GM23338 (cell line): Measurements from ENCODE around the gene STAB2. TPM values are rescaled to one million over a fixed set of nuclear protein-coding genes. Genes with fewer than 3 reads are reported as not detected.

Source experiments
- ATAC-seq: fragments of 200-7000 bp; cut with Tn5 transposase; 3 replicates; pipeline ENCODE4 v1.9.1; 2020
- DNase-seq: peaks from one replicate; pipeline ENCODE4 v3.0.0-alpha.2; 2015; ENCODE audit warnings: low spot score
- H2AFZ ChIP-seq: fragments of 200-600 bp; sonication (generic); 2 replicates; pipeline ENCODE4 v1.8.0; 2016; ENCODE audit warnings: antibody characterized with exemption, mild to moderate bottlenecking, moderate library complexity
- H3F3A ChIP-seq: fragments of 200-600 bp; sonication (generic); replicated peaks from 2 replicates; pipeline ENCODE4 v1.8.0; 2017; ENCODE audit warnings: antibody characterized with exemption, mixed run types, low read depth
- H3K27ac ChIP-seq: fragments of 200-600 bp; sonication (generic); 2 replicates; pipeline ENCODE4 v1.6.1; 2016; ENCODE audit warnings: low read depth
- H3K27me3 ChIP-seq: fragments of 200-600 bp; sonication (generic); 2 replicates; pipeline ENCODE4 v1.8.0; 2016; ENCODE audit warnings: mild to moderate bottlenecking, mixed run types, moderate library complexity; ENCODE audit not compliant: insufficient read depth
- H3K36me3 ChIP-seq: fragments of 200-600 bp; sonication (generic); 2 replicates; pipeline ENCODE4 v1.8.0; 2016; ENCODE audit warnings: mild to moderate bottlenecking; ENCODE audit not compliant: insufficient read depth
- H3K4me1 ChIP-seq: fragments of 200-600 bp; sonication (generic); 2 replicates; pipeline ENCODE4 v1.8.0; 2016; ENCODE audit warnings: mild to moderate bottlenecking, moderate library complexity; ENCODE audit not compliant: insufficient read depth
- H3K4me2 ChIP-seq: fragments of 200-600 bp; sonication (generic); 2 replicates; pipeline ENCODE4 v1.7.1; 2017; ENCODE audit warnings: mixed run types
- H3K4me3 ChIP-seq: fragments of 200-600 bp; sonication (generic); 2 replicates; pipeline ENCODE4 v1.6.1; 2016; ENCODE audit warnings: mixed run types
- H3K79me2 ChIP-seq: fragments of 200-600 bp; sonication (generic); replicated peaks from 2 replicates; pipeline ENCODE4 v1.8.0; 2017; ENCODE audit warnings: mild to moderate bottlenecking; ENCODE audit not compliant: insufficient read depth
- H3K9me2 ChIP-seq: fragments of 200-600 bp; sonication (generic); 2 replicates; pipeline ENCODE4 v1.8.0; 2017; ENCODE audit not compliant: insufficient read depth
- H4K20me1 ChIP-seq: fragments of 200-600 bp; sonication (generic); replicated peaks from 2 replicates; pipeline ENCODE4 v1.8.0; 2017; ENCODE audit warnings: mild to moderate bottlenecking; ENCODE audit not compliant: insufficient read depth
- H3K27ac Mint-ChIP-seq: 2 replicates; pipeline ENCODE4 v1.8.0; 2020; ENCODE audit warnings: inconsistent platforms, mild to moderate bottlenecking, moderate library complexity, mixed read lengths
- H3K27me3 Mint-ChIP-seq: 3 replicates; pipeline ENCODE4 v1.8.0; 2022; ENCODE audit warnings: low read depth, mild to moderate bottlenecking, moderate library complexity, mixed read lengths, inconsistent platforms; ENCODE audit not compliant: insufficient read depth, poor library complexity
- H3K36me3 Mint-ChIP-seq: 3 replicates; pipeline ENCODE4 v1.8.0; 2021; ENCODE audit warnings: low read depth, mild to moderate bottlenecking, inconsistent platforms, moderate library complexity, mixed read lengths
- H3K4me1 Mint-ChIP-seq: 3 replicates; pipeline ENCODE4 v1.8.0; 2020; ENCODE audit warnings: mild to moderate bottlenecking, inconsistent platforms, mixed read lengths
- H3K4me3 Mint-ChIP-seq: 3 replicates; pipeline ENCODE4 v1.8.0; 2021; ENCODE audit warnings: moderate library complexity, mild to moderate bottlenecking, inconsistent platforms, mixed read lengths
- H3K9me3 Mint-ChIP-seq: 3 replicates; pipeline ENCODE4 v1.8.0; 2020; ENCODE audit warnings: moderate library complexity, mild to moderate bottlenecking, inconsistent platforms, mixed read lengths
- CREB1 ChIP-seq: fragments of 250-450 bp; sonication (Bioruptor Pico); IDR thresholded peaks from 2 replicates; pipeline ENCODE4 v1.5.0; 2020; ENCODE audit warnings: low read depth, mild to moderate bottlenecking, moderate library complexity
- ETS1 ChIP-seq: IDR thresholded peaks from 2 replicates; pipeline ENCODE4 v1.6.1; 2016; ENCODE audit warnings: antibody characterized with exemption
- EZH2 ChIP-seq: fragments of 200-600 bp; sonication (generic); IDR thresholded peaks from one replicate; pipeline ENCODE4 v1.8.0; 2017; ENCODE audit warnings: antibody characterized with exemption, mild to moderate bottlenecking, low read depth; ENCODE audit not compliant: unreplicated experiment
- EZH2phosphoT487 ChIP-seq: fragments of 200-600 bp; sonication (generic); IDR thresholded peaks from one replicate; pipeline ENCODE4 v1.8.1; 2018; ENCODE audit warnings: antibody characterized with exemption; ENCODE audit not compliant: unreplicated experiment
- JUNB ChIP-seq: IDR thresholded peaks from one replicate; pipeline ENCODE4 v1.6.1; 2016; ENCODE audit warnings: antibody characterized with exemption; ENCODE audit not compliant: unreplicated experiment
- NANOG ChIP-seq: IDR thresholded peaks from 2 replicates; pipeline ENCODE4 v1.6.1; 2016; ENCODE audit warnings: antibody characterized with exemption, borderline replicate concordance
- POLR2AphosphoS5 ChIP-seq: IDR thresholded peaks from 2 replicates; pipeline ENCODE4 v1.6.1; 2016; ENCODE audit warnings: antibody characterized with exemption, low read depth
- REST ChIP-seq: IDR thresholded peaks from one replicate; pipeline ENCODE4 v1.6.1; 2018; ENCODE audit warnings: antibody characterized with exemption; ENCODE audit not compliant: unreplicated experiment
- ZNF114 ChIP-seq: fragments of 250-450 bp; sonication (Bioruptor Pico); IDR thresholded peaks from 2 replicates; pipeline ENCODE4 v1.5.0; 2020; ENCODE audit warnings: mild to moderate bottlenecking, moderate library complexity
- ZNF331 ChIP-seq: fragments of 250-450 bp; sonication (Bioruptor Pico); IDR thresholded peaks from 2 replicates; pipeline ENCODE4 v1.5.0; 2020; ENCODE audit warnings: low read depth, mild to moderate bottlenecking, moderate library complexity
- ZNF462 ChIP-seq: fragments of 250-450 bp; sonication (Bioruptor Pico); IDR thresholded peaks from 2 replicates; pipeline ENCODE4 v1.5.0; 2020; ENCODE audit warnings: mild to moderate bottlenecking, moderate library complexity
- polyA plus RNA-seq: library from polyadenylated mRNA; unstranded; fragments of >200 nt; fragmentation: Nextera tagmentation; extraction: Ambion mirVana; gene quantifications from 2 replicates; pipeline ENCODE4 v1.2.1, GENCODE V29; 2016
- total RNA-seq: library from RNA; depleted of rRNA; stranded (reverse); fragments of >200 nt; shearing (Covaris generic); gene quantifications from 2 replicates; pipeline ENCODE4 v1.2.3, GENCODE V29; 2014

Gene STAB2
- total and polyA plus RNA-seq, 2 experiments from 2014 or later: 0.14 TPM; not detected in 1

- DNase-seq (no peak), ATAC-seq (no peak)
- peaks cover 18% of the 10 kb centered on the region for H3K79me2 ChIP-seq
- H3F3A ChIP-seq: no peaks in the 10 kb centered on the region
- TF ChIP-seq ZNF462 (CRISPR knock-in tag) (no peak), CREB1 (CRISPR knock-in tag) (no peak), REST (no peak), EZH2 (no peak), ZNF331 (CRISPR knock-in tag) (no peak), ZNF114 (no peak), ETS1 (no peak), JUNB (no peak), NANOG (no peak), EZH2phosphoT487 (no peak), POLR2AphosphoS5 (no peak)
- H4K20me1 ChIP-seq: 0 out of 2 replicates have a peak, but pooled peaks cover 12% of the 10 kb centered on the region
- H3K27me3 ChIP-seq: no peaks in the 10 kb centered on the region
- no peak overlapping the region for H3K4me3 ChIP-seq
- no peaks in the 10 kb centered on the region for H3K4me1 Mint-ChIP-seq
- H3K36me3 ChIP-seq: no peaks in the 10 kb centered on the region; the same call in 1 of the 2 replicates
- no peak overlapping the region for H3K27ac Mint-ChIP-seq
- H3K27me3 Mint-ChIP-seq: peaks cover 2% of the 10 kb centered on the region
- H3K9me2 ChIP-seq: no peaks in the 10 kb centered on the region
- peaks cover 11% of the 10 kb centered on the region; the same call in 2 of the 3 replicates for H3K36me3 Mint-ChIP-seq
- no peak overlapping the region for H2AFZ ChIP-seq
- no peak overlapping the region for H3K4me2 ChIP-seq
- H3K27ac ChIP-seq: no peak overlapping the region
- H3K4me3 Mint-ChIP-seq: no peak overlapping the region
- H3K9me3 Mint-ChIP-seq: no peaks in the 10 kb centered on the region
- H3K4me1 ChIP-seq: no peaks in the 10 kb centered on the region
Measured at GRCh38 chr12:103813949-103814348, 226.9 kb downstream of the STAB2 start.
